ENCODE data around the gene CAMSAP1. TPM values are rescaled to one million over a fixed set of nuclear protein-coding genes. Genes with fewer than 3 reads are reported as not detected.

The CAMSAP1 gene
- total and polyA plus RNA-seq, 9 of the 15 experiments (the other 6 are each of a cell fraction or from before 2014, with no cell fraction given), result 1.5 to 28.8 (median 14.3) TPM

GRCh38 chr9:135884328-135885035 lies 22.9 kb downstream of the CAMSAP1 start:
- no peak overlapping the region for H3K4me3 ChIP-seq
- DNase-seq (ENCODE audit: extremely low read depth in 1 of 4, low spot score in 3 of 4) (no peak), FAIRE-seq (no peak), ATAC-seq (no peak)
- CTCF ChIA-PET (ENCODE audit: low intra/inter-chr PET ratio), result no interaction called here
- TF ChIP-seq IRF9 (tag; IDR thresholded peaks at IDR 0.05), result 0 out of 2 replicates have a peak, but pooled peaks have one; percentile 14
- no peak for TF ChIP-seq HDAC2 (IDR thresholded peaks at IDR 0.05)
- no peak for TF ChIP-seq GATAD2A (IDR thresholded peaks at IDR 0.05)
- peak; percentile 26; the same call in 1 of the 2 replicates for TF ChIP-seq C11orf30 (IDR thresholded peaks at IDR 0.05; ENCODE audit: low read depth)
- peak; percentile 63 for TF ChIP-seq ATF3 (IDR thresholded peaks at IDR 0.05)
- TF ChIP-seq ATF3 (CRISPR knock-in tag; conservative IDR thresholded peaks at IDR 0.05), result no peak
- no peak for TF ChIP-seq MCM2 (IDR thresholded peaks at IDR 0.05; ENCODE audit: low read depth)
- TF ChIP-seq RBM22 (IDR thresholded peaks at IDR 0.05; ENCODE audit: low read depth, low read length, poor library complexity, severe bottlenecking), result no peak
- no peak for TF ChIP-seq PML (IDR thresholded peaks at IDR 0.05; ENCODE audit: low read length)
- no peak for TF ChIP-seq ARHGAP35 (IDR thresholded peaks at IDR 0.05; ENCODE audit: partially characterized antibody)
- TF ChIP-seq JUNB (CRISPR knock-in tag; conservative IDR thresholded peaks at IDR 0.05), result no peak
- no peak for TF ChIP-seq CEBPG (CRISPR knock-in tag; IDR thresholded peaks at IDR 0.05)
- no peak for TF ChIP-seq CEBPG (tag; conservative IDR thresholded peaks at IDR 0.05 in 1 of 2, IDR thresholded peaks at IDR 0.05 in 1 of 2)
- no peak for TF ChIP-seq L3MBTL2 (IDR thresholded peaks at IDR 0.05)
- no peak for TF ChIP-seq BHLHE40 (IDR thresholded peaks at IDR 0.05; ENCODE audit: low read length)
- in situ Hi-C loops (cut with MboI), result no loop called here
- BruUV-seq (replicated peaks), result no TSS peak
- H3K9ac ChIP-seq (ENCODE audit: insufficient read depth in 1 of 2, low read depth in 2 of 2, low read length in 2 of 2), result peak overlapping the region in 1 of 2 experiments; percentile 24; a peak in 2 of 4 replicates
- peaks cover 91% of the 10 kb centered on the region for H3K79me2 ChIP-seq (ENCODE audit: control insufficient read depth, insufficient read depth, low read length)
- peaks cover 28% of the 10 kb centered on the region; the same call in 2 of the 3 replicates for H3K36me3 ChIP-seq (ENCODE audit: control insufficient read depth, insufficient read depth, low read length)
- H3K27me3 ChIP-seq (ENCODE audit: control insufficient read depth in 2 of 2, insufficient read depth in 2 of 2, low read length in 2 of 2), result no peaks in the 10 kb centered on the region
- H3K4me1 ChIP-seq (replicated peaks in 1 of 2; ENCODE audit: control insufficient read depth in 2 of 2, insufficient read depth in 2 of 2, low read length in 2 of 2), result peaks cover 25 to 56% of the 10 kb centered on the region in 2 experiments
- H3K4me2 ChIP-seq (ENCODE audit: insufficient read depth, low read length), result no peak overlapping the region; the same call in 1 of the 2 replicates
- peaks cover 77% of the 10 kb centered on the region for H4K20me1 ChIP-seq (replicated peaks; ENCODE audit: control insufficient read depth, insufficient read depth, low read length)
- H2AFZ ChIP-seq (ENCODE audit: low read depth, low read length), result no peak overlapping the region
- H3K9me3 ChIP-seq (replicated peaks; ENCODE audit: control insufficient read depth, insufficient read depth, low read depth, low read length), result no peaks in the 10 kb centered on the region
- POLR2A ChIA-PET, result interaction anchor here (0.7 to 1.6 kb wide), 4 partner anchors 9 to 19 kb away, joined by 3 to 8 read pairs (median 4); no protein-coding TSS in a partner anchor
- WGBS (ENCODE audit: insufficient coverage, low coverage, missing lambda C conversion rate), result 57% methylated on average over 11 of the region's 16 CpGs
- intact Hi-C loops (cut with micrococcal nuclease), result no loop called here
- H3K27ac ChIP-seq (ENCODE audit: extremely low read depth, low read depth, low read length), result peak overlapping the region; percentile 16; the same call in 1 of the 3 replicates
- peaks cover 21% of the 10 kb centered on the region for H3K9me1 ChIP-seq (ENCODE audit: control insufficient read depth, insufficient read depth, low read length)
